ENCODE measurements around the gene FAM163A.

GRCh38 chr1:179777731-179778130 lies 34.6 kb downstream of the FAM163A start:
- no peak for TF ChIP-seq CTCF (IDR thresholded peaks at IDR 0.05)
- no peak for TF ChIP-seq ZFX (IDR thresholded peaks at IDR 0.05; ENCODE audit: borderline replicate concordance)
